Trophoblast cell (in vitro differentiated cells and primary cell): Measurements from ENCODE around the gene ASB4.

Experiments
- DNase-seq, 2 donors: peaks; one replicate each; pipeline ENCODE4 v3.0.0-alpha.2; 2016
- H2AFZ ChIP-seq: 2 replicates; pipeline ENCODE4 v1.6.1; 2013; ENCODE audit warnings: low read length, moderate library complexity, mild to moderate bottlenecking; ENCODE audit not compliant: insufficient read depth, poor library complexity
- H2AK5ac ChIP-seq: 2 replicates; pipeline ENCODE4 v1.6.1; 2013; ENCODE audit warnings: mild to moderate bottlenecking, low read length
- H2BK120ac ChIP-seq: 2 replicates; pipeline ENCODE4 v1.6.1; 2013; ENCODE audit warnings: low read length, mild to moderate bottlenecking, moderate library complexity; ENCODE audit not compliant: insufficient read depth, poor library complexity
- H2BK12ac ChIP-seq: 2 replicates; pipeline ENCODE4 v1.6.1; 2013; ENCODE audit warnings: mild to moderate bottlenecking, low read length, moderate library complexity
- H2BK5ac ChIP-seq: 2 replicates; pipeline ENCODE4 v1.6.1; 2013; ENCODE audit warnings: low read length, low read depth, moderate library complexity, mild to moderate bottlenecking; ENCODE audit not compliant: poor library complexity
- H3K14ac ChIP-seq: 2 replicates; pipeline ENCODE4 v1.6.1; 2013; ENCODE audit warnings: mild to moderate bottlenecking, low read length
- H3K18ac ChIP-seq: 2 replicates; pipeline ENCODE4 v1.6.1; 2013; ENCODE audit warnings: mild to moderate bottlenecking, low read length
- H3K23ac ChIP-seq: 2 replicates; pipeline ENCODE4 v1.6.1; 2013; ENCODE audit warnings: low read length
- H3K27ac ChIP-seq: 2 replicates; pipeline ENCODE4 v1.5.1; 2013; ENCODE audit warnings: low read depth, mild to moderate bottlenecking, inconsistent platforms, low read length, moderate library complexity
- H3K27me3 ChIP-seq: 2 replicates; pipeline ENCODE4 v1.6.1; 2013; ENCODE audit warnings: inconsistent platforms, mild to moderate bottlenecking, low read length, moderate library complexity; ENCODE audit not compliant: insufficient read depth
- H3K36me3 ChIP-seq, 2 experiments: 1 replicate in 1 of 2; 2 replicates in 1 of 2; pipeline ENCODE4 v1.6.1; 2013; ENCODE audit warnings: low read length in 2 of 2, mild to moderate bottlenecking in 2 of 2, moderate library complexity in 1 of 2; ENCODE audit not compliant: insufficient read depth in 2 of 2, control insufficient read depth in 1 of 2
- H3K4ac ChIP-seq: 2 replicates; pipeline ENCODE4 v1.6.1; 2013; ENCODE audit warnings: low read depth, mild to moderate bottlenecking, low read length, moderate library complexity
- H3K4me1 ChIP-seq, 2 experiments: 1 replicate in 1 of 2; 2 replicates in 1 of 2; pipeline ENCODE4 v1.6.1; 2013; ENCODE audit warnings: low read length in 2 of 2, mild to moderate bottlenecking in 2 of 2, moderate library complexity in 1 of 2; ENCODE audit not compliant: insufficient read depth in 2 of 2, control insufficient read depth in 1 of 2
- H3K4me2 ChIP-seq: 2 replicates; pipeline ENCODE4 v1.6.1; 2013; ENCODE audit warnings: inconsistent platforms, mild to moderate bottlenecking, low read length, moderate library complexity
- H3K4me3 ChIP-seq: 2 replicates; pipeline ENCODE4 v1.5.1; 2013; ENCODE audit warnings: mild to moderate bottlenecking, low read depth, low read length, inconsistent platforms
- H3K79me1 ChIP-seq: one replicate; pipeline ENCODE4 v1.6.1; 2013; ENCODE audit warnings: low read length
- H3K79me2 ChIP-seq: 2 replicates; pipeline ENCODE4 v1.6.1; 2013; ENCODE audit warnings: low read length, mild to moderate bottlenecking; ENCODE audit not compliant: control insufficient read depth, insufficient read depth, poor library complexity
- H3K9ac ChIP-seq: 2 replicates; pipeline ENCODE4 v1.6.1; 2013; ENCODE audit warnings: mild to moderate bottlenecking, low read length
- H3K9me3 ChIP-seq: 2 replicates; pipeline ENCODE4 v1.6.1; 2013; ENCODE audit warnings: low read depth, mild to moderate bottlenecking, control low read depth, inconsistent platforms, low read length; ENCODE audit not compliant: insufficient read depth
- H4K12ac ChIP-seq: 2 replicates; pipeline ENCODE4 v1.6.1; 2013; ENCODE audit warnings: low read depth, mild to moderate bottlenecking, low read length, moderate library complexity
- H4K8ac ChIP-seq: 2 replicates; pipeline ENCODE4 v1.6.1; 2013; ENCODE audit warnings: low read depth, mild to moderate bottlenecking, low read length, moderate library complexity
- H4K91ac ChIP-seq: one replicate; pipeline ENCODE4 v1.6.1; 2013; ENCODE audit warnings: low read depth, mild to moderate bottlenecking, low read length, moderate library complexity
- WGBS: extraction: QIAGEN DNeasy Blood & Tissue Kit; methylation state at CpG from one replicate; pipeline ENCODE4 v1.1.7; 2013; ENCODE audit warnings: missing lambda C conversion rate; ENCODE audit not compliant: insufficient read length, insufficient coverage; ENCODE audit errors: extremely low coverage; 5-methylcytosine and 5-hydroxymethylcytosine counted together

ASB4 gene

DNA sequence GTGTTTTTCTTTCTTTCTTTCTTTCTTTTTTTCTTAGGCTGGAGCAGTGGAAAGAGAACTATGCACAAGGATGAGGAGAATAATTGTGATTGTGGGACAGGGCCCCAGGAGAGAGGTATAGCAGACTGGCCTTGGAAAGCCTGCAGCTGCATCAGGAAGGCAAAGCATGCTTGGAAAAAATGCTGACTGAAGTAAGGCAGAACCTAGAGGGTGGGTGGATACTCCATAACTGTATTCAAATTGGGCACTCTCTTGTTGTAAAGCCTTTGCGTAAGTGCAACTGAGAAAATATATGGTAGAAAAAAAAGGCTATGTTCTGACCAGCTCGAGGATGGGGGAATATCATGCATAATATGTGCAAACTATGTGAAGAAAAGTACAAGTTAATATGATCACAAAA lies 71.0 kb downstream of the ASB4 start:
- H2AK5ac ChIP-seq: no peak overlapping the region
- no peak overlapping the region for H2BK120ac ChIP-seq
- no peak overlapping the region for H2BK12ac ChIP-seq
- H3K4me1 ChIP-seq: no peaks in the 10 kb centered on the region
- H3K9ac ChIP-seq: no peak overlapping the region
- no peak for DNase-seq
- no peak overlapping the region for H4K12ac ChIP-seq
- no peak overlapping the region for H4K91ac ChIP-seq
- no peaks in the 10 kb centered on the region for H3K79me1 ChIP-seq
- no peak overlapping the region for H3K14ac ChIP-seq
- no peaks in the 10 kb centered on the region for H3K79me2 ChIP-seq
- no CpG with 5 or more reads among the region's 2 CpGs for WGBS
- no peak overlapping the region for H4K8ac ChIP-seq
- H3K36me3 ChIP-seq: no peaks in the 10 kb centered on the region
- no peak overlapping the region for H3K4ac ChIP-seq
- H2BK5ac ChIP-seq: no peak overlapping the region
- H3K9me3 ChIP-seq: no peaks in the 10 kb centered on the region
- H3K27ac ChIP-seq: no peak overlapping the region
- no peaks in the 10 kb centered on the region for H3K27me3 ChIP-seq
- no peak overlapping the region for H3K4me3 ChIP-seq
- no peak overlapping the region for H3K23ac ChIP-seq
- H3K4me2 ChIP-seq: no peak overlapping the region
- no peak overlapping the region for H2AFZ ChIP-seq
- H3K18ac ChIP-seq: no peak overlapping the region

DNA sequence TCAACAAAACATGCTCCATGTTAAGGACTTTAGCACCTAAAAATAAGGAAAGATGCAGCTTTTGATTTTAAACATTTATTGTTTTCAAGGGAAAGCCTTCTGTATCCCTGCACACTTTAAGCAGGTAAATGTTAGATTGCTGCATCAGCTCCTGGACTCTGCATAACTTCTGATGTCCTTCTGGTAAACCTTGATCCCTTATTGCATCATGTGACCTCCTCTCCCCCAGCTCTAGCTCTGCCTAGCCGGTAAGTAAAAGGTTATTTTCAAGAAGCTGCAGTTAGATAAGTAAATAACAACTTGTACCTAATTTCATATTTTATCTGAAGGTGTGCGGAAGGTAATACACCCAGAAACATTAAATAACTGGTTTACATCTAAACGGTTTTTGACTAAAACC lies 73.1 kb downstream of the ASB4 start:
- H3K27me3 ChIP-seq: no peaks in the 10 kb centered on the region
- no peak overlapping the region for H2BK12ac ChIP-seq
- no peaks in the 10 kb centered on the region for H3K4me1 ChIP-seq
- no peaks in the 10 kb centered on the region for H3K79me1 ChIP-seq
- no peak overlapping the region for H3K4me2 ChIP-seq
- H3K4me3 ChIP-seq: no peak overlapping the region
- H3K36me3 ChIP-seq: no peaks in the 10 kb centered on the region
- no peak overlapping the region for H3K23ac ChIP-seq
- no peak overlapping the region for H2AFZ ChIP-seq
- no peak overlapping the region for H3K27ac ChIP-seq
- no peak overlapping the region for H3K4ac ChIP-seq
- no peak overlapping the region for H3K14ac ChIP-seq
- no CpG with 5 or more reads among the region's 3 CpGs for WGBS
- H2BK120ac ChIP-seq: no peak overlapping the region
- no peaks in the 10 kb centered on the region for H3K79me2 ChIP-seq
- no peaks in the 10 kb centered on the region for H3K9me3 ChIP-seq
- no peak overlapping the region for H4K8ac ChIP-seq
- H3K18ac ChIP-seq: no peak overlapping the region
- no peak overlapping the region for H3K9ac ChIP-seq
- H4K12ac ChIP-seq: no peak overlapping the region
- H2AK5ac ChIP-seq: no peak overlapping the region
- no peak for DNase-seq
- no peak overlapping the region for H4K91ac ChIP-seq
- H2BK5ac ChIP-seq: no peak overlapping the region

DNA sequence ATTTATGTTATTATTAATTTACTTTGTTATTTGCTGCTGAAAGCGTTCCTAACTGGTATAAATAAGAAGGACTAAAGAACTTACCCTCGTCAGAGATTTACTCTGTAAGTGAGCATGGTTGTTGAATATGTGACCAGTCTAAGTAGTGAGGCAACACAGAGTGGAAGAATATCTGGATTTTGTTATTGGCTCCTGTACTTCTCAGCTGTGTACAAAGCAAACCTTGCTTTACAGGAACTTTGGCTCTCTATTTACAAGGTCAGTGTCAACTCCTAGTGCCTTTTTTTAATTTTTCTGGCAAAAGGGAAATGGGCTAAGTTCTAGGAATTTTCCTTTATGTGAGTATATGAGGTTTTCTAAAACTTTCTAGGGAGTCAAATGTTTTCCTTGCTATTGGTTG lies 74.9 kb downstream of the ASB4 start:
- Histone ChIP-seq H2BK120ac (no peak overlapping the region), H3K4me2 (no peak overlapping the region), H3K79me2 (no peaks in the 10 kb centered on the region), H3K18ac (no peak overlapping the region), H3K9ac (no peak overlapping the region), H3K27me3 (no peaks in the 10 kb centered on the region), H3K4me3 (no peak overlapping the region), H3K27ac (no peak overlapping the region), H4K91ac (no peak overlapping the region), H3K23ac (no peak overlapping the region), H3K14ac (no peak overlapping the region), H2BK12ac (no peak overlapping the region), H4K12ac (no peak overlapping the region), H3K4ac (no peak overlapping the region), H3K36me3 (no peaks in the 10 kb centered on the region), H3K4me1 (no peaks in the 10 kb centered on the region), H3K9me3 (no peaks in the 10 kb centered on the region), H2BK5ac (no peak overlapping the region), H2AFZ (no peak overlapping the region), H2AK5ac (no peak overlapping the region), H3K79me1 (no peaks in the 10 kb centered on the region), H4K8ac (no peak overlapping the region)
- DNase-seq: no peak
- no CpG with 5 or more reads among the region's 2 CpGs for WGBS

DNA sequence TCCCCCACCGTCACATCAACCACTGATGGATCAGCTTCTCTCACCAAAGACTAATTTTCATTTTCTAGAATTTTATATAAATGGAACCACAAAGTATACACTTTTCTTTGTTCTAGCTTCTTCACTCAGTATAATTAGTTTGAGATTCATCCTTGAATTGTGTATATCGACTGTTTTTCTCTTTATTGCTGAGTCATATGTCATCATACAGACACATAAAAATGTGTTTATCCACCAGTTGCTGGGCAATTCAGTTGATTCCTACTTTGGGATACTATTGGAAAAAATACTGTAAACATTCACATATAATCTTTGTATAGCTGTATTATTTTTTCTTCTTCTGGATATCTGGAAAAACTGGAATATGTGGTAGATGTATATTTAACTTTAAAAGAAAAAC lies 84.0 kb downstream of the ASB4 start:
- no CpG with 5 or more reads among the region's 2 CpGs for WGBS

More for the DNA sequence above, 84.0 kb downstream of the ASB4 start:
- H3K36me3 ChIP-seq: no peaks in the 10 kb centered on the region
- no peak overlapping the region for H3K4ac ChIP-seq
- no peak overlapping the region for H2AK5ac ChIP-seq
- no peak overlapping the region for H3K9ac ChIP-seq
- H3K9me3 ChIP-seq: no peaks in the 10 kb centered on the region
- no peak overlapping the region for H3K18ac ChIP-seq
- H4K12ac ChIP-seq: no peak overlapping the region
- no peak overlapping the region for H4K8ac ChIP-seq
- no peak overlapping the region for H3K27ac ChIP-seq
- H3K79me2 ChIP-seq: no peaks in the 10 kb centered on the region
- H2BK5ac ChIP-seq: no peak overlapping the region
- no peak overlapping the region for H3K4me2 ChIP-seq
- H3K4me1 ChIP-seq: no peaks in the 10 kb centered on the region
- H3K27me3 ChIP-seq: no peaks in the 10 kb centered on the region
- H3K14ac ChIP-seq: no peak overlapping the region
- no peaks in the 10 kb centered on the region for H3K79me1 ChIP-seq
- no peak for DNase-seq
- no peak overlapping the region for H2BK120ac ChIP-seq
- H3K4me3 ChIP-seq: no peak overlapping the region
- no peak overlapping the region for H2AFZ ChIP-seq
- no peak overlapping the region for H3K23ac ChIP-seq
- no peak overlapping the region for H2BK12ac ChIP-seq
- no peak overlapping the region for H4K91ac ChIP-seq
